HepG2 (cell line): ENCODE results near the gene BFSP1. TPM values are rescaled to one million over a fixed set of nuclear protein-coding genes. Genes with fewer than 3 reads are reported as not detected.

ENCODE experiments used
- ATAC-seq: fragments of 200-7000 bp; cut with Tn5 transposase; 3 replicates; pipeline ENCODE4 v1.9.1; 2020; ENCODE audit warnings: mild to moderate bottlenecking, moderate library complexity
- BruUV-seq: library from RNA; stranded (reverse); fragments of 400-500 nt; replicated peaks from 2 replicates; lab custom pipeline; 2021; lab: Mats Ljungman, UMichigan
- CTCF ChIA-PET: fragments of 300-600 bp; formaldehyde crosslinking; extraction: SDS; loops from one replicate; lab custom pipeline; 2021; ENCODE audit warnings: low total read pairs, inconsistent platforms, low intra/inter-chr PET ratio; lab: Yijun Ruan, JAX
- POLR2A ChIA-PET: fragments of 350-600 bp; sonication (Branson Sonifier 250); formaldehyde crosslinking; loops from one replicate; lab custom pipeline; 2020; ENCODE audit warnings: antibody characterized with exemption, inconsistent platforms; lab: Yijun Ruan, JAX
- DNase-seq: peaks from one replicate; pipeline ENCODE4 v3.0.0-alpha.2; 2015; ENCODE audit warnings: low spot score
- FAIRE-seq: peaks from 3 replicates; lab custom pipeline; 2011; peaks lifted over from hg19 to GRCh38; lab: Jason Lieb, UNC
- H2AFZ ChIP-seq: one replicate; pipeline ENCODE4 v1.6.1; 2011; ENCODE audit warnings: low read length, inconsistent platforms
- H3K27ac ChIP-seq: fragments of 300-600 bp; 3 replicates; pipeline ENCODE4 v1.8.0; 2011; ENCODE audit warnings: mixed run types, mild to moderate bottlenecking, mixed read lengths, low read length, inconsistent platforms; ENCODE audit not compliant: insufficient read depth; ENCODE audit errors: extremely low read length
- H3K27me3 ChIP-seq, 2 experiments: fragments of 200-600 bp in 1 of 2; 2 replicates in 1 of 2; 3 replicates in 1 of 2; pipeline versions ENCODE4 v1.6.0 to v1.8.0; 2011; ENCODE audit warnings: low read length in 2 of 2, mild to moderate bottlenecking in 2 of 2, moderate library complexity in 2 of 2, inconsistent platforms in 1 of 2; ENCODE audit not compliant: insufficient read depth in 2 of 2, control insufficient read depth in 1 of 2
- H3K36me3 ChIP-seq, 2 experiments: fragments of 200-600 bp in 1 of 2; replicated peaks in 1 of 2; 2 replicates in 1 of 2; 3 replicates in 1 of 2; pipeline versions ENCODE4 v1.5.1 to v1.8.0; 2011; ENCODE audit warnings: low read length in 2 of 2, inconsistent platforms in 1 of 2; ENCODE audit not compliant: insufficient read depth in 2 of 2, control insufficient read depth in 1 of 2
- H3K4me1 ChIP-seq: 2 replicates; pipeline ENCODE4 v1.5.1; 2012; ENCODE audit warnings: low read length, inconsistent platforms; ENCODE audit not compliant: insufficient read depth
- H3K4me2 ChIP-seq: 2 replicates; pipeline ENCODE4 v1.6.0; 2011; ENCODE audit warnings: low read depth, low read length, inconsistent platforms
- H3K4me3 ChIP-seq, 3 experiments: fragments of 200-600 bp in 1 of 3; sonication (generic), shearing (Covaris generic) in 1 of 3; replicated peaks in 1 of 3; 2 replicates each; pipeline ENCODE4 v1.5.1; 2011 to 2016; ENCODE audit warnings: low read length in 3 of 3, inconsistent platforms in 2 of 3, low read depth in 2 of 3, mild to moderate bottlenecking in 2 of 3, control low read depth in 1 of 3, mixed read lengths in 1 of 3; ENCODE audit not compliant: insufficient read depth in 1 of 3
- H3K79me2 ChIP-seq: one replicate; pipeline ENCODE4 v1.6.1; 2011; ENCODE audit warnings: low read length, inconsistent platforms; ENCODE audit not compliant: insufficient read depth
- H3K9ac ChIP-seq: 2 replicates; pipeline ENCODE4 v1.6.0; 2011; ENCODE audit warnings: mild to moderate bottlenecking, low read depth, low read length, inconsistent platforms; ENCODE audit not compliant: insufficient read depth
- H3K9me3 ChIP-seq: 2 replicates; pipeline ENCODE4 v1.5.1; 2012; ENCODE audit warnings: mild to moderate bottlenecking, low read length
- H4K20me1 ChIP-seq: 2 replicates; pipeline ENCODE4 v1.6.0; 2011; ENCODE audit warnings: inconsistent platforms, mild to moderate bottlenecking, low read length, moderate library complexity; ENCODE audit not compliant: insufficient read depth
- CEBPB ChIP-seq: IDR thresholded peaks from 2 replicates; pipeline ENCODE4 v1.6.1; 2011; ENCODE audit warnings: low read depth, low read length, improper control_type of control experiment, borderline replicate concordance
- CEBPG ChIP-seq: IDR thresholded peaks from 2 replicates; pipeline ENCODE4 v1.6.1; 2016
- NFYB ChIP-seq: sonication (generic); formaldehyde crosslinking; IDR thresholded peaks from 2 replicates; pipeline ENCODE4 v1.4.0; 2020; ENCODE audit warnings: missing genetic modification reagents
- SKI ChIP-seq: fragments of 450-650 bp; IDR thresholded peaks from one replicate; pipeline ENCODE4 v1.6.1; 2018; ENCODE audit warnings: mild to moderate bottlenecking; ENCODE audit not compliant: partially characterized antibody
- SNRNP70 ChIP-seq: fragments of 200-400 bp; formaldehyde crosslinking; IDR thresholded peaks from 2 replicates; pipeline ENCODE4 v1.6.1; 2017; ENCODE audit warnings: mild to moderate bottlenecking, low read depth, low read length, moderate library complexity
- SSRP1 ChIP-seq: IDR thresholded peaks from 2 replicates; pipeline ENCODE4 v1.6.1; 2016; ENCODE audit warnings: control low read depth
- XBP1 ChIP-seq: sonication (generic); formaldehyde crosslinking; IDR thresholded peaks from 2 replicates; pipeline ENCODE4 v1.5.0; 2020; ENCODE audit warnings: missing genetic modification reagents
- ZFP36 ChIP-seq: fragments of 150-350 bp; IDR thresholded peaks from 2 replicates; pipeline ENCODE4 v1.6.1; 2018; ENCODE audit warnings: borderline replicate concordance, low read length, low read depth; ENCODE audit not compliant: partially characterized antibody
- ZFP90 ChIP-seq: sonication (generic); formaldehyde crosslinking; IDR thresholded peaks from 2 replicates; pipeline ENCODE4 v1.8.0; 2022; ENCODE audit warnings: missing genetic modification reagents, mild to moderate bottlenecking, inconsistent platforms, borderline replicate concordance
- ZNF329 ChIP-seq: sonication (generic); formaldehyde crosslinking; IDR thresholded peaks from 2 replicates; pipeline ENCODE4 v1.9.0; 2021; ENCODE audit warnings: low read depth, mild to moderate bottlenecking, missing genetic modification reagents
- ZNF331 ChIP-seq: sonication (generic); formaldehyde crosslinking; IDR thresholded peaks from 2 replicates; pipeline ENCODE4 v1.4.0; 2020; ENCODE audit warnings: missing genetic modification reagents
- ZNF343 ChIP-seq: sonication (generic); formaldehyde crosslinking; IDR thresholded peaks from 2 replicates; pipeline ENCODE4 v1.4.0; 2020; ENCODE audit warnings: mild to moderate bottlenecking, missing genetic modification reagents
- ZNF549 ChIP-seq: sonication (generic); formaldehyde crosslinking; IDR thresholded peaks from 2 replicates; pipeline ENCODE4 v1.5.0; 2020; ENCODE audit warnings: missing genetic modification reagents
- WGBS: methylation state at CpG from one replicate; pipeline ENCODE4 v1.1.6; 2017; ENCODE audit warnings: low lambda C conversion rate; 5-methylcytosine and 5-hydroxymethylcytosine counted together
- in situ Hi-C: cut with HindIII; loops from 2 replicates; pipeline ENCODE4 v1.10.0; 2017; ENCODE audit warnings: low pct_unique_long_range_greater_than_20kb; ENCODE audit not compliant: extremely low pct_ligation_motif_present
- intact Hi-C: fragments of 100-400 bp; cut with micrococcal nuclease; formaldehyde crosslinking; loops from one replicate; pipeline ENCODE4 v1.10.0; 2022; ENCODE audit not compliant: unreplicated experiment
- polyA plus RNA-seq, 8 experiments: library from polyadenylated mRNA; depleted of rRNA in 3 of 8; stranded (reverse) in 7 of 8; unstranded in 1 of 8; fragments of >200 nt; fragmentation: Illumina TruSeq in 4 of 8; extraction: Trizol in 4 of 8; gene quantifications; 2 replicates each; pipeline versions ENCODE4 v1.2.1 to v1.2.3, GENCODE V29; 2011 to 2016; ENCODE audit warnings: low read depth in 4 of 8, missing spikeins in 1 of 8, mixed read lengths in 1 of 8; ENCODE audit not compliant: insufficient read depth in 1 of 8
- total RNA-seq, 5 experiments: library from RNA; depleted of rRNA; stranded (reverse); fragments of >200 nt; fragmentation: Illumina TruSeq; extraction: Trizol; gene quantifications; 2 replicates each; pipeline ENCODE4 v1.2.3, GENCODE V29; 2016; ENCODE audit warnings: low read depth in 1 of 5
- TF ChIP-seq, protein P1 (sequence below): sonication (generic); formaldehyde crosslinking; IDR thresholded peaks from 2 replicates; pipeline ENCODE4 v1.4.0; 2020; ENCODE audit warnings: missing genetic modification reagents
- TF ChIP-seq, protein P2 (sequence below): sonication (generic); formaldehyde crosslinking; IDR thresholded peaks from 2 replicates; pipeline ENCODE4 v1.8.1; 2023; ENCODE audit warnings: missing genetic modification reagents, mild to moderate bottlenecking, borderline replicate concordance
- TF ChIP-seq, protein P3 (sequence below): sonication (generic); formaldehyde crosslinking; IDR thresholded peaks from 2 replicates; pipeline ENCODE4 v1.4.0; 2020; ENCODE audit warnings: missing genetic modification reagents, borderline replicate concordance
- TF ChIP-seq, protein P4 (sequence below): IDR thresholded peaks from 2 replicates; pipeline ENCODE4 v1.6.1; 2016; ENCODE audit warnings: missing genetic modification reagents, missing compliant biosample characterization
- TF ChIP-seq, protein P5 (sequence below), 2 experiments: sonication (generic) in 1 of 2; formaldehyde crosslinking in 1 of 2; IDR thresholded peaks; 2 replicates each; pipeline versions ENCODE4 v1.5.1 to v1.6.1; 2011 to 2020; ENCODE audit warnings: borderline replicate concordance in 1 of 2, low read depth in 1 of 2, low read length in 1 of 2, mild to moderate bottlenecking in 1 of 2, missing genetic modification reagents in 1 of 2, moderate library complexity in 1 of 2

Gene BFSP1
- total and polyA plus RNA-seq, 2 of the 13 experiments (the other 11 are each of a cell fraction or from before 2014, with no cell fraction given), result 0.22 to 0.26 TPM

DNA sequence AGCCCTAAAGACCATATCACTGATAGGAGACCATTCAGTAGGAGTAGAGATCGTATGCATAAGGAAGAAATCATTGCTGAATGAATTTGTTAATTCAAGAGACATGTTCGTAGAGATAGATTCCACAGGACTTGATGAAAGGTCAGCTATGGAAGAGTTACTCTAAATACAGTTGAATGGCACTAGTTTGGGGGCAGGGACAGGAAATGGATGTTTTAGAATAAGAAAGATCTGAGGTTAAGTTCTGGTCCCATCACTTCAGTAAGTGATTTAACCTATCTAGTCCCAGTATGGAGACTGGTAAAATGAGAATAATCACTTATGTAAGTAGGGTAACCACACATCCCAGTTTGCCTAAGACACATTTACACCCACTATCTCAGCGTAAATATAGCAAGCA, 2.9 kb upstream of the BFSP1 start (continued):
- no peak for TF ChIP-seq ZNF329 (CRISPR knock-in tag)
- TF ChIP-seq, protein P1, sequence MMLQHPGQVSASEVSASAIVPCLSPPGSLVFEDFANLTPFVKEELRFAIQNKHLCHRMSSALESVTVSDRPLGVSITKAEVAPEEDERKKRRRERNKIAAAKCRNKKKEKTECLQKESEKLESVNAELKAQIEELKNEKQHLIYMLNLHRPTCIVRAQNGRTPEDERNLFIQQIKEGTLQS (CRISPR knock-in tag), result no peak
- no peak for TF ChIP-seq XBP1 (CRISPR knock-in tag)
- TF ChIP-seq ZNF343, result no peak
- no peak for TF ChIP-seq ZNF549 (CRISPR knock-in tag)
- no peak for TF ChIP-seq SKI
- TF ChIP-seq, all 625 proteins: peak for 0

DNA sequence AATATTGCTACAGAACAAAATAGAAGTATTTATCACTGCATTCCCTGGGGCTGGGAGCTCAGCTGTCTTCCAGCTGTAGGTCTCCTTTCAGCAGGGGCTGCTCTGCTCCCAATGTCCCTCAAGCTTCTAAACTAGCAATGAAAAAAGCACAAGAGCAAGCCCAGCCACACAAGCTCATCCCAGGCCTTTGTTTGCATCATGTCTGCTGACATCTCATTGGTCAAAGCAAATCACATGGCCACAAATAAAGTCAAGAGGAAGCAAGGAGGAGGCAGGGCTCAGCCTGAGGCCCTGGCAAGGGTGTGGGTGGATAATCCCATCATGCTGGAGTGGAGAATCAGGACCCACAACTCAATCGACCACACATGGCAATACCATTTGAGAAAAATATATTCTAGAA, 2.2 kb upstream of the BFSP1 start:
- no peak overlapping the region for H3K9ac ChIP-seq
- no peak overlapping the region for H3K4me3 ChIP-seq
- no peaks in the 10 kb centered on the region for H3K36me3 ChIP-seq
- no TSS peak for BruUV-seq
- WGBS, result 15% methylated on average over 1 of the region's 1 CpG
- no peaks in the 10 kb centered on the region for H3K9me3 ChIP-seq
- H3K27ac ChIP-seq, result no peak overlapping the region
- peak; percentile 8; the same call in 2 of the 3 replicates for ATAC-seq
- peak; percentile 12 for FAIRE-seq
- H3K79me2 ChIP-seq, result no peaks in the 10 kb centered on the region
- H4K20me1 ChIP-seq, result no peaks in the 10 kb centered on the region; the same call in 1 of the 2 replicates
- H3K4me2 ChIP-seq, result no peak overlapping the region; the same call in 1 of the 2 replicates
- intact Hi-C loops, result loop anchor here (5.0 kb wide), 1 partner anchor 464 kb away; no protein-coding TSS in a partner anchor
- peaks cover 38% of the 10 kb centered on the region for H3K4me1 ChIP-seq
- no peak overlapping the region for H2AFZ ChIP-seq
- in situ Hi-C loops, result loop anchor here (10.0 kb wide), 1 partner anchor 401 kb away; no protein-coding TSS in a partner anchor
- DNase-seq, result peak; percentile 71
- CTCF ChIA-PET, result no interaction called here
- peaks cover 0 to 10% of the 10 kb centered on the region in 2 experiments; a peak in 2 of 5 replicates for H3K27me3 ChIP-seq
- POLR2A ChIA-PET, result interaction anchor here (1.1 to 1.2 kb wide), 2 partner anchors 341 to 432 kb away, joined by 3 to 4 read pairs; no protein-coding TSS in a partner anchor
- TF ChIP-seq ZNF331 (no peak), SSRP1 (no peak), ZFP90 (no peak), CEBPG (CRISPR knock-in tag) (peak; percentile 65; the same call in 1 of the 2 replicates), NFYB (peak; percentile 67), SNRNP70 (no peak), ZFP36 (no peak), CEBPB (peak; percentile 37; the same call in 1 of the 2 replicates)
- TF ChIP-seq, protein P2, sequence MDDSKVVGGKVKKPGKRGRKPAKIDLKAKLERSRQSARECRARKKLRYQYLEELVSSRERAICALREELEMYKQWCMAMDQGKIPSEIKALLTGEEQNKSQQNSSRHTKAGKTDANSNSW (CRISPR knock-in tag), result no peak
- TF ChIP-seq, protein P3, sequence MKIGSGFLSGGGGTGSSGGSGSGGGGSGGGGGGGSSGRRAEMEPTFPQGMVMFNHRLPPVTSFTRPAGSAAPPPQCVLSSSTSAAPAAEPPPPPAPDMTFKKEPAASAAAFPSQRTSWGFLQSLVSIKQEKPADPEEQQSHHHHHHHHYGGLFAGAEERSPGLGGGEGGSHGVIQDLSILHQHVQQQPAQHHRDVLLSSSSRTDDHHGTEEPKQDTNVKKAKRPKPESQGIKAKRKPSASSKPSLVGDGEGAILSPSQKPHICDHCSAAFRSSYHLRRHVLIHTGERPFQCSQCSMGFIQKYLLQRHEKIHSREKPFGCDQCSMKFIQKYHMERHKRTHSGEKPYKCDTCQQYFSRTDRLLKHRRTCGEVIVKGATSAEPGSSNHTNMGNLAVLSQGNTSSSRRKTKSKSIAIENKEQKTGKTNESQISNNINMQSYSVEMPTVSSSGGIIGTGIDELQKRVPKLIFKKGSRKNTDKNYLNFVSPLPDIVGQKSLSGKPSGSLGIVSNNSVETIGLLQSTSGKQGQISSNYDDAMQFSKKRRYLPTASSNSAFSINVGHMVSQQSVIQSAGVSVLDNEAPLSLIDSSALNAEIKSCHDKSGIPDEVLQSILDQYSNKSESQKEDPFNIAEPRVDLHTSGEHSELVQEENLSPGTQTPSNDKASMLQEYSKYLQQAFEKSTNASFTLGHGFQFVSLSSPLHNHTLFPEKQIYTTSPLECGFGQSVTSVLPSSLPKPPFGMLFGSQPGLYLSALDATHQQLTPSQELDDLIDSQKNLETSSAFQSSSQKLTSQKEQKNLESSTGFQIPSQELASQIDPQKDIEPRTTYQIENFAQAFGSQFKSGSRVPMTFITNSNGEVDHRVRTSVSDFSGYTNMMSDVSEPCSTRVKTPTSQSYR (CRISPR knock-in tag), result no peak
- TF ChIP-seq, protein P4, sequence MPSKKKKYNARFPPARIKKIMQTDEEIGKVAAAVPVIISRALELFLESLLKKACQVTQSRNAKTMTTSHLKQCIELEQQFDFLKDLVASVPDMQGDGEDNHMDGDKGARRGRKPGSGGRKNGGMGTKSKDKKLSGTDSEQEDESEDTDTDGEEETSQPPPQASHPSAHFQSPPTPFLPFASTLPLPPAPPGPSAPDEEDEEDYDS (CRISPR knock-in tag), result no peak
- TF ChIP-seq, protein P5, sequence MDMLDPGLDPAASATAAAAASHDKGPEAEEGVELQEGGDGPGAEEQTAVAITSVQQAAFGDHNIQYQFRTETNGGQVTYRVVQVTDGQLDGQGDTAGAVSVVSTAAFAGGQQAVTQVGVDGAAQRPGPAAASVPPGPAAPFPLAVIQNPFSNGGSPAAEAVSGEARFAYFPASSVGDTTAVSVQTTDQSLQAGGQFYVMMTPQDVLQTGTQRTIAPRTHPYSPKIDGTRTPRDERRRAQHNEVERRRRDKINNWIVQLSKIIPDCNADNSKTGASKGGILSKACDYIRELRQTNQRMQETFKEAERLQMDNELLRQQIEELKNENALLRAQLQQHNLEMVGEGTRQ (IDR thresholded peaks at IDR 0.05; ENCODE audit: low read depth, low read length), result peak; percentile 84
- TF ChIP-seq, protein P5 (CRISPR knock-in tag; IDR thresholded peaks at IDR 0.05; ENCODE audit: borderline replicate concordance), result peak; percentile 86; the same call in 1 of the 2 replicates
